GM18526 (cell line): ENCODE data around the gene CTNNA2.

Source experiments
- POLR2A ChIP-seq: IDR thresholded peaks from 3 replicates; pipeline ENCODE4 v1.6.1; 2011; ENCODE audit not compliant: insufficient read length; ENCODE audit errors: extremely low read depth

Gene CTNNA2

GRCh38 chr2:79975791-79976565 is 463.1 kb downstream of the CTNNA2 start:
- no peak for TF ChIP-seq POLR2A

GRCh38 chr2:79977792-79978191 is 464.9 kb downstream of the CTNNA2 start:
- no peak for TF ChIP-seq POLR2A

GRCh38 chr2:79980116-79980515 is 467.3 kb downstream of the CTNNA2 start:
- no peak for TF ChIP-seq POLR2A

GRCh38 chr2:79980816-79981215 is 468.0 kb downstream of the CTNNA2 start:
- no peak for TF ChIP-seq POLR2A

GRCh38 chr2:79981316-79981715 is 468.5 kb downstream of the CTNNA2 start:
- no peak for TF ChIP-seq POLR2A

GRCh38 chr2:79982445-79982844 is 469.6 kb downstream of the CTNNA2 start:
- no peak for TF ChIP-seq POLR2A

- TF ChIP-seq POLR2A = no peak
Measured at GRCh38 chr2:79984476-79984875, 471.6 kb downstream of the CTNNA2 start.

GRCh38 chr2:79985145-79985544 is 472.3 kb downstream of the CTNNA2 start:
- TF ChIP-seq POLR2A = no peak

GRCh38 chr2:79985571-79985970 is 472.7 kb downstream of the CTNNA2 start:
- no peak for TF ChIP-seq POLR2A

GRCh38 chr2:79993144-79993543 is 480.3 kb downstream of the CTNNA2 start:
- no peak for TF ChIP-seq POLR2A

GRCh38 chr2:79994161-79994560 is 481.3 kb downstream of the CTNNA2 start:
- no peak for TF ChIP-seq POLR2A

GRCh38 chr2:79994965-79995364 is 482.1 kb downstream of the CTNNA2 start:
- no peak for TF ChIP-seq POLR2A

GRCh38 chr2:79996709-79997108 is 483.9 kb downstream of the CTNNA2 start:
- no peak for TF ChIP-seq POLR2A

GRCh38 chr2:80001701-80002101 is 488.9 kb downstream of the CTNNA2 start:
- no peak for TF ChIP-seq POLR2A

- TF ChIP-seq POLR2A = no peak
Measured at GRCh38 chr2:80002112-80002511, 489.3 kb downstream of the CTNNA2 start.

GRCh38 chr2:80002568-80003157 is 489.8 kb downstream of the CTNNA2 start:
- no peak for TF ChIP-seq POLR2A
